DMS153 treated with DMSO at 0.1 percent for 48 hours (cell line): ENCODE results near the gene LIX1L.

Source experiments
- DNase-seq: peaks from one replicate; lab custom pipeline; 2025; ENCODE audit not compliant: unreplicated experiment; lab: John Stamatoyannopoulos, UW

Gene LIX1L

DNA sequence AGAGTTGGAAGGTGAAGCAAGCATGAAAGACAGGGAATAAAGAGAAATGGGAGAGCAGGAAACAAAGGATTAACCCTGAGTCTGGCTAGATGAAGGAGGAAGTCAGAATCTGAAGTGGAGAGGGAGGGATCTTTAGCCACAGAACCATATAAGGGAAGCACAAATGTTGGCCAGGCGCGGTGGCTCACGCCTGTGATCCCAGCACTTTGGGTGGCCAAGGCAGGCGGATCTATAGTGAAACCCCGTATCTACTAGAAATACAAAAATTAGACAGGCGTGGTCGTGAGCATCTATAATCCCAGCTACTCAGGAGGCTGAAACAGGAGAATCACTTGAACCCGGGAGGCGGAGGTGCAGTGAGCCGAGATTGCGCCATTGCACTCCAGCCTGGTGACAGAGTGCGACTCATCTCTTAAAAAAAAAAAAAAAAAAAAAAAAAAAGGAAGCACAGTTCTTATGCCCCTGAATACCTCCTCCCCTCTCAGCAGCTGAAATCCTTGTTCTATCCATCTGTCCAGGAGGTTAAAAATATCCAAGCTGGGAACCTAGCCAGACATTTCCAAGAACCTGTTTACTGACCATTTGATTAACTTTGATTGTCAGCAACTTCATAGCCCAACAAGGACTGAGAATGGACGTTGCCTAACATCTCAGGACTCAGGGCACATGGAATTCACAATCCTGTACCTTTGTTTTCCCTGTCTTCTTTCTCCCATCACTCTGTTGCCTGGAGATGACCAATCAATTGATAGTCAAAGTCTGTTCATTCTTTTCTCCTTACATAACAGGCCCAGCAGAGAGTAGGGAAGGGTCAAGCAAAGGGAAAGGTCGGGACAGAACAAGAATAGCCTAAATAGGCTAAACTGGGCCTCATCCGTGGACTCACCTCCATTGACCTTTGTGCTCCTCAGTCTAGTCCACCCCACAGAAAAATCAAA, 28.0 kb upstream of the LIX1L start:
- DNase-seq = peak; percentile 84

DNA sequence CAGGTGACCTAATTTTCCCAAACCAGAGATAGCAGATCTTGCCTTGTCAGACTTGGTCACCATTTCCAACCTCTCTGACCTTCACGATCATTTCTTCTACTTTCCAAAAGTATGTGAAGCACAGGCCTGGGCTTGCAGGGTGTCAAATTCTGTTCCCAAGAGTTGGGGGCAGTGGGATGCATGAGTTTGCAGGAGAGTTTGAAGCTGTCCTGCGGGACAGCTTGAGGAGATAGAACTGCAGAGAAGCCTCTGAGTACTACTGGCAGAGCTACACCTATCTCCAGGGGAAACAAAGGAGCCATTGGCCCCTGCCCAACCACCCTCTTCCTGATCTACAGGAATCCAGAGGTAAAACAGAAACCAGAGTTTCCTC, 27.3 kb upstream of the LIX1L start:
- DNase-seq = no peak

- DNase-seq = no peak
Measured at GRCh38 chr1:145983960-145984830, 26.4 kb upstream of the LIX1L start.

DNA sequence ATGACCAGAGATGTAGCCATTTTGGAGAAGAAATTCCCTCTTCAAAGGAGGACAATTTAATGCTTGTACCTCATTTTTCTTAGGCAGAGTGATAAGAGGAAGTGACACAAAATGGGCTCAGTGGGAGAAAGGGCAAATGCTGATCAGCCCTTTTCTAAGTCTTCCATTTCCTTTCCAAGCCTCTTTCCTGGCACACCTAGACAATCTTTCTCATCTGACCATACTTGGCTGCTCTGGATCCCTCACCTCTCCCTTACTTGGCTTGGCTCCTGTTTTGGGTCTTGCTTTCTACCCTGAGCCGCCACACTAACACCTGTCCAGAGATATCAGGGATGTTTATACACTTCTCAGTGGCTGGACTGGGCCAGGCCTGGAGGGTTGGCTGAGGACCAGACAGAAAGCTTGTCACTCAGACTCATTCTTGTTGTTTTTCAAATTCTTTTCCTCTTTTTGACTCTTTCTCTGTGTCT, 25.4 kb upstream of the LIX1L start:
- DNase-seq = no peak

- DNase-seq = no peak
Measured at GRCh38 chr1:145982010-145982723, 24.4 kb upstream of the LIX1L start.

- DNase-seq = no peak
Measured at GRCh38 chr1:145980457-145980994, 22.7 kb upstream of the LIX1L start.

- no peak for DNase-seq
Measured at GRCh38 chr1:145979746-145980456, 22.1 kb upstream of the LIX1L start.

- peak; percentile 99 for DNase-seq
Measured at GRCh38 chr1:145978854-145979745, 21.3 kb upstream of the LIX1L start.

DNA sequence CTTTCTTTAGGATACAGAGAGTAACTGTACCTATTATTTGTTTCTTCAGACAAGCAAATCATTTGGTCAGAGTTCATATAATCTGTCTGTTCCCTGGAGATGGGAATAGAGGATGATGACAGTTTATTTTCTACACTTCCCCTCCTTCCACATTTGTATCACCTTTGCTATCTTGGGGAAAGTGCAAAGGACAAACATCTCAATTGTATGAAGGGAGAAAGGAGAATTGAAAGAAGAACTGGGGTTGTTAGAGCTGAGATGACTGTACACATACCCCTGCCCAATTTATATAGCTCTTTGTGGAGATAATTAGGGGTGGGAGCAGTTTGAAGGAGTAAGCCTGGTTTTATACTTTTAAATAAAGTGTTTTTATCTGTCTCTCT, 20.6 kb upstream of the LIX1L start:
- no peak for DNase-seq

- peak; percentile 98 for DNase-seq
Measured at GRCh38 chr1:145977486-145978470, 20.0 kb upstream of the LIX1L start.

DNA sequence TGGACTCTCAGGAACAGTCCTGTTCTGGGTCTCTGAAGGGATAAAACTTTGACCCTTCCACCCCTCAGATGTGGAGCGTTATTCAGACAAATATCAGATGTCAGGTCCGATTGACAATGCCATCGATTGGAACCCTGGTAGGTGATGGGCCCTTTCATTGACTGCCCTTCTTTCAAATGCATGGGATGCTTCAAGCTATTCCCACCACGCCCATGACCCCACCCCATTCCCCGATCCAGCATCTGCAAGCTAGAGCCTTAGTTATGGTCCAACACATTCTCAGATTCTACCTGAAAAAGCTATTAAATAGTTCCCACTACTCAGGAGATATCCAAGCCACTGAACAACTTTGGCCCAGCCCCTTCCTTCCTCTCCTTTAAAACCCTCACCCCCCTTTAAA, 19.2 kb upstream of the LIX1L start:
- no peak for DNase-seq

DNA sequence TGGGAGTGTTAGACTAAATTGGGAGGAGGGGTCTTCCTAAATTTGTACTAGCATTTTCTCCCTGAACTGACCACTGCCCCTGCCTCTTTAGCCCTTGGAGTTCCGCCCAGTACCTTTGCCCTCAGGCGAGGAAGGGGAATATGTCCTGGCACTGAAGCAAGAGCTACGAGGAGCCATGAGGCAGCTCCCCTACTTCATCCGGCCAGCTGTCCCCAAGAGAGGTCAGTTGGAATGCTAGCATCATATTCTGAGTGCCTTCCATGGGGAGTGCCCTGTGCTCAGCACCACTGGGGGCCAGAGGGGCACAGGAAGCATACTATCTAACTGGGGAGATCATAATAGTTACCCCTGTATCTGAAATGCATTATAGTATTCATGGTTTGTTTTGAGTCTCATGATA, 17.4 kb upstream of the LIX1L start:
- DNase-seq = no peak

- DNase-seq = no peak
Measured at GRCh38 chr1:145974721-145975120, 16.9 kb upstream of the LIX1L start.

- no peak for DNase-seq
Measured at GRCh38 chr1:145972580-145972979, 14.8 kb upstream of the LIX1L start.

DNA sequence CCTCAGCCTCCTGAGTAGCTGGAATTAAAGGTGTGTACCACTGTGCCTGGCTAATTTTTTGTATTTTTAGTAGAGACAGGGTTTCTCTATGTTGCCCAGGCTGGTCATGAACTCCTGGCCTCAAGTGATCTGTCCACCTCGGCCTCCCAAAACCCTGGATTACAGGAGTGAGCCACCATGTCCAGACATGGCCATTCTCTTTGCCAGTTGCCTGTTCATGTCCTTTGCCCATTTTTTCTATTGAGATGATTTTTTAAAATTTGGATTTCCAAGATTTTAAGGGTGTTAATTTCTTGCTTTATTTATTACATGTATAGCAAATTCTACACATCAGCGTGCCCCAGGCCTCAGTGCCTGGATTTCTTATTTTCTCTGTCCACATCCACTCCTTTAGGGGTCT, 9.5 kb upstream of the LIX1L start:
- DNase-seq = no peak

DNA sequence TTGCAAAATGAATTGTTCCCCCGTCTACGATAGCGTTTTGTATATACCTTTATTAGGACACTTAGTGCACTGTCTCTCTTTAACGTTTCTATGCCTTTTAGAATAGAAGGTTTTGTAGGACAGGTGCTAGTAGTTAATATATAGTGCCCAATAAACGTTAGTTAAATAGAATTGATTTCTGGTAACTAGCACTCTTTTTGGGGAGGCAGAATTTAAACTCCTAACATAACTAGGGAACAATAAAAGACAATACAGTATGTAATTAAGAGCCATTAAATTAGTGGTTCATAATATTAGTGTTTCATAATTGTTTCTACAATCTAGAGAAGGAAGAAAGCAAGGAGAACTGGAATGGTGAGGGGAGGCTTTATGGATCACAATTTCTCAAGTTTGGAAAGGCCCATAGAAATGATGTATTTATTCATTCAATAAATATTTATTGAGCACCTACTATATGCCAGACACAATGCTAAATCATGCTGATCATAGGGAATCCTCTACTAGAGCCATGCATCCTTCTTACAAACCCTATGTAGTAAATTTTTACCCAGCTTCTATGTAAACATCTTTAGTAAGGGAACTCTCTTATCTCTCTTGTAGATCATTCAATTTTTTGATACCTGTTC, 7.4 kb upstream of the LIX1L start:
- DNase-seq = no peak

GRCh38 chr1:145964328-145965118, 6.7 kb upstream of the LIX1L start, which contains the start of the genes ANKRD34A and POLR3GL:
Gene ANKRD34A, minus strand, starts transcription at chr1:145964575. Its CDS starts 2,816 bp downstream, at chr1:145961759.
Gene POLR3GL, plus strand, starts transcription at chr1:145964690. Its CDS starts 10,176 bp downstream, at chr1:145974866.
- peak; percentile 91 for DNase-seq
